ENCODE results near the gene SPATA3.

The SPATA3 gene

DNA sequence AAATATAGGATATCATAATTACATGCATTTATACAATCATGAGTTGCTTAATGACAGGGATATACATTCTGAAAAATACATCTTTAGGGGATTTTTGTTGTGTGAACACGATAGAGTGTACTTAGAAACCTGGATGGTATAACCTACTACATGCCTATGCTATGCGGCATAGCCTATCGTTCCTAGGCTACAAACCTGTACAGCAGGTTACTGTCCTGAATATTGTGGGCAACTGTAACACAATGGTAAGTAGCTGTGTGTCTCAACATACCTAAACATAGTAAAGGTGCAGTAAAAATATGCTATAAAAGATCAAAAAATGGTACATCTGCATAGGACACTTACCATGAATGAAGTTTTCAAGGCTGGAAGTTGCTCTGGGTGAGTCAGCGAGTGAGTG is 47.9 kb downstream of the SPATA3 start:
- Histone ChIP-seq H2BK15ac (ENCODE audit: low read length) (no peak overlapping the region), H2AK5ac (ENCODE audit: low read depth, low read length) (no peak overlapping the region), H3K79me1 (ENCODE audit: low read depth, low read length) (peaks cover 1% of the 10 kb centered on the region), H2BK12ac (ENCODE audit: low read length) (no peak overlapping the region), H3K27ac (replicated peaks; ENCODE audit: low read length) (no peak overlapping the region), H4K91ac (ENCODE audit: low read depth, low read length, poor library complexity) (no peak overlapping the region), H3K4me2 (ENCODE audit: insufficient read depth, low read length, poor library complexity, severe bottlenecking) (no peak overlapping the region), H2BK5ac (ENCODE audit: low read length) (no peak overlapping the region), H3K36me3 (replicated peaks in 1 of 2; ENCODE audit: control insufficient read depth in 2 of 2, insufficient read depth in 2 of 2, low read length in 2 of 2) (peaks cover 0 to 6% of the 10 kb centered on the region in 2 donors), H3K4me1 (ENCODE audit: control insufficient read depth in 2 of 2, insufficient read depth in 1 of 2, low read depth in 1 of 2, low read length in 2 of 2) (peaks cover 0 to 2% of the 10 kb centered on the region in 2 donors), H3K4ac (ENCODE audit: low read length) (no peak overlapping the region), H2BK120ac (ENCODE audit: low read depth, low read length) (no peak overlapping the region), H3K14ac (ENCODE audit: low read length) (no peak overlapping the region), H3K9ac (ENCODE audit: low read depth, low read length, poor library complexity) (no peak overlapping the region), H3K18ac (ENCODE audit: low read length) (no peak overlapping the region), H2AFZ (ENCODE audit: low read length) (no peak overlapping the region), H3K27me3 (ENCODE audit: control insufficient read depth in 3 of 3, insufficient read depth in 3 of 3, low read depth in 1 of 3, low read length in 3 of 3) (peaks cover 0 to 18% (median 7%) of the 10 kb centered on the region in 3 experiments), H3K23ac (ENCODE audit: low read depth, low read length, poor library complexity) (no peak overlapping the region), H4K8ac (ENCODE audit: low read depth, low read length) (no peak overlapping the region), H3K9me3 (replicated peaks in 1 of 2; ENCODE audit: control insufficient read depth in 2 of 2, insufficient read depth in 1 of 2, low read depth in 1 of 2, low read length in 2 of 2) (peaks cover 0 to 4% of the 10 kb centered on the region in 2 donors), H3K4me3 (ENCODE audit: low read length in 2 of 2) (no peak overlapping the region)
- DNase-seq (ENCODE audit: low spot score): no peak
- WGBS, 2 donors (ENCODE audit: extremely low coverage in 2 of 2, insufficient read length in 2 of 2, insufficient replicate concordance in 1 of 2): no CpG with 5 or more reads among the region's 4 CpGs

DNA sequence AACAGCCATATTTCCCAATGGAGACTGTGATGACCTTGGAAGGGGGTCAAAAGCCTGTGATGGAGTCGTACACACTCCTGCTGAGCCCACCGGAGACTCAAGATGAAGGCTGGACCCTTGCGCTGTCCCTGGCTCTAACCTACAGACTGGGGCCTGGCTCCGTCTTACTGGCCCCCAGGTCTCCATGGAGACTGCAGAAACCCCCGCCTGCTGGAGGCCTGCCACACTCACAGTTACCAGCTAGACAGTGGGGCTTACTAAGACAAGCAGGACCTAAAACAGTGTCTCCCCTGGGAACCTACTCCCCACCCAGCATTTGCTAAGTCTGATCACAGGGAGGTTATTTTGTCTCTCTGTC is 51.0 kb downstream of the SPATA3 start:
- Histone ChIP-seq H3K18ac (ENCODE audit: low read length) (no peak overlapping the region), H2BK12ac (ENCODE audit: low read length) (no peak overlapping the region), H3K14ac (ENCODE audit: low read length) (no peak overlapping the region), H2AFZ (ENCODE audit: low read length) (no peak overlapping the region), H3K9me3 (replicated peaks in 1 of 2; ENCODE audit: control insufficient read depth in 2 of 2, insufficient read depth in 1 of 2, low read depth in 1 of 2, low read length in 2 of 2) (no peaks in the 10 kb centered on the region), H4K91ac (ENCODE audit: low read depth, low read length, poor library complexity) (no peak overlapping the region), H3K4me1 (ENCODE audit: control insufficient read depth in 2 of 2, insufficient read depth in 1 of 2, low read depth in 1 of 2, low read length in 2 of 2) (peaks cover 0 to 10% of the 10 kb centered on the region in 2 donors), H3K4me3 (ENCODE audit: low read length in 2 of 2) (no peak overlapping the region), H2BK120ac (ENCODE audit: low read depth, low read length) (no peak overlapping the region), H3K9ac (ENCODE audit: low read depth, low read length, poor library complexity) (no peak overlapping the region), H2AK5ac (ENCODE audit: low read depth, low read length) (no peak overlapping the region), H3K79me1 (ENCODE audit: low read depth, low read length) (peaks cover 1% of the 10 kb centered on the region), H3K23ac (ENCODE audit: low read depth, low read length, poor library complexity) (no peak overlapping the region), H4K8ac (ENCODE audit: low read depth, low read length) (no peak overlapping the region), H3K27ac (replicated peaks; ENCODE audit: low read length) (no peak overlapping the region), H2BK15ac (ENCODE audit: low read length) (no peak overlapping the region), H3K27me3 (ENCODE audit: control insufficient read depth in 3 of 3, insufficient read depth in 3 of 3, low read depth in 1 of 3, low read length in 3 of 3) (no peaks in the 10 kb centered on the region), H3K4ac (ENCODE audit: low read length) (no peak overlapping the region), H3K36me3 (replicated peaks in 1 of 2; ENCODE audit: control insufficient read depth in 2 of 2, insufficient read depth in 2 of 2, low read length in 2 of 2) (peaks cover 0 to 6% of the 10 kb centered on the region in 2 donors), H2BK5ac (ENCODE audit: low read length) (no peak overlapping the region), H3K4me2 (ENCODE audit: insufficient read depth, low read length, poor library complexity, severe bottlenecking) (no peak overlapping the region)
- no peak for DNase-seq (ENCODE audit: low spot score)
- WGBS, 2 donors (ENCODE audit: extremely low coverage in 2 of 2, insufficient read length in 2 of 2, insufficient replicate concordance in 1 of 2): no CpG with 5 or more reads among the region's 5 CpGs

DNA sequence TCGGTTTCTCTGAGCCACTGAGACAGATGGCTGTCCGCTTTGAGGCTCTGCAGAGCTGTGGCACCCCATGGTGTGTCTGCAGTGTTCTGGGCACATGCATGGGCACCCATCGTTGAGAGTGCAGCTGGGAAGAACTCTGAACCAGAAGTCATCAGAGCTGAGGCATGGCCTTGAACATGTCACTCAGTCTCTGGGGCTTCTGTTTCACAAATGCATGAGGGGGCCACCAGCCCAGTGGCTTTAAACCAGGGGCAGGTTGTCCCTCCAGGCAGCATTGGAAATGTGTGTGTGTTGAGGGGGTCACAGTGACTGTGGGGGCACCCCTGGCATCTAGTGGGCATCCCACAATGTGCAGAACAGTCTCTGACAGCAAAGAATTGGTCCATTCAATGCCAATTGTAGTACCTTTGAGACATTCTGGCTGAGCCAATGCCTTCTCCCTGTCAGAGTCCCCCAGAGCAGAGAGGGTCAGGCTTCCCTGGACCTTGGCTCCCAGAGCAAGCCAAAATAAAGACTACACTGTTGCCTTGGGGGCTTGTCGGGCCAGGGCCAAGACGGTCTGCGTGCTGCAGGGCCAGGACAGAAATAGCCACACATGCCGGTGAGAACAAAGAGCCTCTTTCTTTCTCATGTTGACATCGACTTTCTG is 51.5 kb downstream of the SPATA3 start:
- H4K8ac ChIP-seq (ENCODE audit: low read depth, low read length): no peak overlapping the region
- H3K4me3 ChIP-seq (ENCODE audit: low read length in 2 of 2): no peak overlapping the region
- H2BK5ac ChIP-seq (ENCODE audit: low read length): no peak overlapping the region
- H3K4me2 ChIP-seq (ENCODE audit: insufficient read depth, low read length, poor library complexity, severe bottlenecking): no peak overlapping the region
- no peak overlapping the region for H2BK120ac ChIP-seq (ENCODE audit: low read depth, low read length)
- peaks cover 0 to 6% of the 10 kb centered on the region in 2 donors for H3K36me3 ChIP-seq (replicated peaks in 1 of 2; ENCODE audit: control insufficient read depth in 2 of 2, insufficient read depth in 2 of 2, low read length in 2 of 2)
- no peak overlapping the region for H3K18ac ChIP-seq (ENCODE audit: low read length)
- H3K27me3 ChIP-seq (ENCODE audit: control insufficient read depth in 3 of 3, insufficient read depth in 3 of 3, low read depth in 1 of 3, low read length in 3 of 3): peaks cover 0 to 3% (median 0%) of the 10 kb centered on the region in 3 experiments
- no peak overlapping the region for H2AFZ ChIP-seq (ENCODE audit: low read length)
- peaks cover 3 to 10% of the 10 kb centered on the region in 2 donors for H3K4me1 ChIP-seq (ENCODE audit: control insufficient read depth in 2 of 2, insufficient read depth in 1 of 2, low read depth in 1 of 2, low read length in 2 of 2)
- H3K27ac ChIP-seq (replicated peaks; ENCODE audit: low read length): no peak overlapping the region
- DNase-seq (ENCODE audit: low spot score): no peak
- H3K9ac ChIP-seq (ENCODE audit: low read depth, low read length, poor library complexity): no peak overlapping the region
- H3K23ac ChIP-seq (ENCODE audit: low read depth, low read length, poor library complexity): no peak overlapping the region
- H2AK5ac ChIP-seq (ENCODE audit: low read depth, low read length): no peak overlapping the region
- H2BK15ac ChIP-seq (ENCODE audit: low read length): no peak overlapping the region
- H3K14ac ChIP-seq (ENCODE audit: low read length): no peak overlapping the region
- no CpG with 5 or more reads among the region's 8 CpGs for WGBS, 2 donors (ENCODE audit: extremely low coverage in 2 of 2, insufficient read length in 2 of 2, insufficient replicate concordance in 1 of 2)
- H3K4ac ChIP-seq (ENCODE audit: low read length): no peak overlapping the region
- no peak overlapping the region for H4K91ac ChIP-seq (ENCODE audit: low read depth, low read length, poor library complexity)
- peaks cover 1% of the 10 kb centered on the region for H3K79me1 ChIP-seq (ENCODE audit: low read depth, low read length)
- no peak overlapping the region for H2BK12ac ChIP-seq (ENCODE audit: low read length)
- no peaks in the 10 kb centered on the region for H3K9me3 ChIP-seq (replicated peaks in 1 of 2; ENCODE audit: control insufficient read depth in 2 of 2, insufficient read depth in 1 of 2, low read depth in 1 of 2, low read length in 2 of 2)

DNA sequence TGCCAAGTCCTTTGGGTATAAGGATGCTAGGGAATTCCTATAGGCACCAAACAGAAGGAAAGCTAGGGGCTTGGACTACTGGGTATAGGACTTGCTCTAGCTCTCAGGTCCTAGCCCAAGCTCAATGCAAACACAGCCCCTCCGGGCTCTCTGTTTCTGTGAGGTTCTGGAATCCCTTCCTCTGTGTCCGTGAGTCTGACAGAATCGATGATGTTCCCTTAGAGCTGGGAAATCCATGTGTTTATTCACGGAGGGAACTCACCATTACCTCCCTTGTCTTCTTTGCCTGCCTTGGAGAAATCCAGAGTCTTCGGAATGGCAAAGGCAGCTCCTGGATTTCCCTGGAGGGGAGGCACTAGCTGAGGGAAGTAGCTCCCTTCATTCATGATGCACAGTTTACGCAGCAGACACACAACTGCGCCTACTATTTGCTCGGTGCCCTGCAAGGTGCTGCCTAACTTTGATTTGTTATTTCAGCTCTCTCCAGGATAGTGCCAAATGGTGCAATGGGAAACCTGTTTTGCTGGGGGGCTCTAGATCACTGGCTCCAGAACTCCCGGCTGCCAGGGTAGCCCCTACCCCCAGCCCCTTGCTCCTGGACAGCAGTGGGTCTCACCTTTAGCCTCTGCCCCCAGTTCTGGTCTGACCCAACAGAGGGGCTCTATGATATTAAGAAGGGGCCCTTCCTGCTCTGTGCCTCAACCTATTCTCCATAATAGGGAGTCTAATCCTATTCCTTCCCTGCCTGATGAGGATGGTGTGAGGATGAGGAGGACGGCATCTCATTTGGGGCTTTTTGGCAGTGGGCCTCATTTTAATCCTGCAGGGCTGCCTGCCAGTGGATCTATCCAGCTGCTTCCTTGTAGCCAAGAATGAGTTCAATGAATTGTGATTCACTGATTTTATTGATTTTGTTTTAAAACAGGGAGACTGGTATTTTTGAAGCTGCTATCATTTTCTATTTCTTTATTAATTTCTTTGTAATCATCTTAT is 52.3 kb downstream of the SPATA3 start:
- peaks cover 1% of the 10 kb centered on the region for H3K79me1 ChIP-seq (ENCODE audit: low read depth, low read length)
- H4K8ac ChIP-seq (ENCODE audit: low read depth, low read length): no peak overlapping the region
- no peak overlapping the region for H2BK12ac ChIP-seq (ENCODE audit: low read length)
- H3K9ac ChIP-seq (ENCODE audit: low read depth, low read length, poor library complexity): no peak overlapping the region
- H3K27ac ChIP-seq (replicated peaks; ENCODE audit: low read length): no peak overlapping the region
- peaks cover 4 to 10% of the 10 kb centered on the region in 2 donors for H3K4me1 ChIP-seq (ENCODE audit: control insufficient read depth in 2 of 2, insufficient read depth in 1 of 2, low read depth in 1 of 2, low read length in 2 of 2)
- no peak overlapping the region for H2AFZ ChIP-seq (ENCODE audit: low read length)
- H4K91ac ChIP-seq (ENCODE audit: low read depth, low read length, poor library complexity): no peak overlapping the region
- H2BK120ac ChIP-seq (ENCODE audit: low read depth, low read length): no peak overlapping the region
- H3K4me2 ChIP-seq (ENCODE audit: insufficient read depth, low read length, poor library complexity, severe bottlenecking): no peak overlapping the region
- H2BK5ac ChIP-seq (ENCODE audit: low read length): no peak overlapping the region
- no peak overlapping the region for H2BK15ac ChIP-seq (ENCODE audit: low read length)
- WGBS, 2 donors (ENCODE audit: extremely low coverage in 2 of 2, insufficient read length in 2 of 2, insufficient replicate concordance in 1 of 2): no CpG with 5 or more reads among the region's 10 CpGs
- DNase-seq (ENCODE audit: low spot score): no peak
- H3K4me3 ChIP-seq (ENCODE audit: low read length in 2 of 2): no peak overlapping the region
- H3K27me3 ChIP-seq (ENCODE audit: control insufficient read depth in 3 of 3, insufficient read depth in 3 of 3, low read depth in 1 of 3, low read length in 3 of 3): peaks cover 0 to 4% (median 0%) of the 10 kb centered on the region in 3 experiments
- H3K36me3 ChIP-seq (replicated peaks in 1 of 2; ENCODE audit: control insufficient read depth in 2 of 2, insufficient read depth in 2 of 2, low read length in 2 of 2): peaks cover 0 to 6% of the 10 kb centered on the region in 2 donors
- H3K4ac ChIP-seq (ENCODE audit: low read length): no peak overlapping the region
- no peaks in the 10 kb centered on the region for H3K9me3 ChIP-seq (replicated peaks in 1 of 2; ENCODE audit: control insufficient read depth in 2 of 2, insufficient read depth in 1 of 2, low read depth in 1 of 2, low read length in 2 of 2)
- H3K18ac ChIP-seq (ENCODE audit: low read length): no peak overlapping the region
- no peak overlapping the region for H3K23ac ChIP-seq (ENCODE audit: low read depth, low read length, poor library complexity)
- no peak overlapping the region for H3K14ac ChIP-seq (ENCODE audit: low read length)
- H2AK5ac ChIP-seq (ENCODE audit: low read depth, low read length): no peak overlapping the region
